Osteoblast (primary cell): ENCODE measurements around the gene NELL1. TPM values are rescaled to one million over a fixed set of nuclear protein-coding genes. Genes with fewer than 3 reads are reported as not detected.

ENCODE experiments used
- DNase-seq: peaks from one replicate; pipeline ENCODE4 v3.0.0; 2011; ENCODE audit warnings: low spot score, mixed read lengths; ENCODE audit not compliant: insufficient read length; ENCODE audit errors: missing footprints
- H2AFZ ChIP-seq: 2 replicates; pipeline ENCODE4 v1.6.0; 2011; ENCODE audit warnings: mild to moderate bottlenecking, low read length
- H3K27ac ChIP-seq: 2 replicates; pipeline ENCODE4 v1.5.1; 2011; ENCODE audit warnings: mild to moderate bottlenecking, low read depth, low read length, moderate library complexity
- H3K27me3 ChIP-seq: 2 replicates; pipeline ENCODE4 v1.6.0; 2012; ENCODE audit warnings: mild to moderate bottlenecking, control low read depth, inconsistent platforms, low read length, moderate library complexity; ENCODE audit not compliant: insufficient read depth
- H3K36me3 ChIP-seq: 2 replicates; pipeline ENCODE4 v1.5.1; 2011; ENCODE audit warnings: mild to moderate bottlenecking, low read length, control low read depth, moderate library complexity; ENCODE audit not compliant: insufficient read depth
- H3K4me1 ChIP-seq: 2 replicates; pipeline ENCODE4 v1.5.1; 2011; ENCODE audit warnings: mild to moderate bottlenecking, low read length, control low read depth, moderate library complexity; ENCODE audit not compliant: insufficient read depth
- H3K4me2 ChIP-seq: 2 replicates; pipeline ENCODE4 v1.6.0; 2011; ENCODE audit warnings: mild to moderate bottlenecking, low read length; ENCODE audit not compliant: insufficient read depth
- H3K4me3 ChIP-seq: fragments of 200-600 bp; sonication (generic); 3 replicates; pipeline ENCODE4 v1.5.1; 2012; ENCODE audit warnings: mild to moderate bottlenecking, low read length, inconsistent platforms; ENCODE audit not compliant: insufficient read depth
- H3K79me2 ChIP-seq: 2 replicates; pipeline ENCODE4 v1.6.0; 2012; ENCODE audit warnings: mild to moderate bottlenecking, low read length, control low read depth, inconsistent platforms; ENCODE audit not compliant: insufficient read depth
- H3K9me3 ChIP-seq: 2 replicates; pipeline ENCODE4 v1.5.1; 2011; ENCODE audit warnings: low read depth, low read length, control low read depth
- H4K20me1 ChIP-seq: 2 replicates; pipeline ENCODE4 v1.6.0; 2012; ENCODE audit warnings: mild to moderate bottlenecking, low read length, control low read depth; ENCODE audit not compliant: insufficient read depth
- total RNA-seq: library from RNA; depleted of rRNA; stranded (reverse); fragments of >200 nt; gene quantifications from 2 replicates; pipeline ENCODE4 v1.2.3, GENCODE V29; 2012
- TF ChIP-seq, protein P1 (sequence below): IDR thresholded peaks from 2 replicates; pipeline ENCODE4 v1.5.1; 2011; ENCODE audit warnings: mild to moderate bottlenecking, low read depth, low read length, moderate library complexity; ENCODE audit errors: extremely low read depth

The NELL1 gene
- total RNA-seq, 1 donor: not detected

- H3K27ac ChIP-seq: no peak overlapping the region
These were observed 19.4 kb downstream of the NELL1 start for GRCh38 chr11:20688761-20689160.

DNA sequence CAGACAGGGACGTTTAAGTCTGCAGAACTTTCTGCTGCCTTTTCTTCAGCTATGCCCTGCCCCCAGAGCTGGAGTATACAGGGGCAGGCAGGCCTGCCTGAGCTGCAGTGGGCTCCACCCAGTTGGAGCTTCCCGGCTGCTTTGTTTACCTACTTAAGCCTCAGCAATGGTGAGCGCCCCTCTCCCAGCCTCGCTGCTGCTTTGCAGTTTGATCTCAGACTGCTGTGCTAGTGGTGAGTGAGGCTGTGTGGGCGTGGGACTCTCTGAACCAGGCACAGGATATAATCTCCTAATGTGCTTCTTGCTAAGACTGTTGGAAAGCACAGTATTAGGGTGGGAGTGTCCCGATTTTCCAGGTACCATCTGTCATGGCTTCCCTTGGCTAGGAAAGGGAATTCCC lies 38.5 kb downstream of the NELL1 start:
- no peaks in the 10 kb centered on the region for H3K36me3 ChIP-seq
- no peaks in the 10 kb centered on the region for H3K27me3 ChIP-seq
- no peak overlapping the region for H3K27ac ChIP-seq
- no peaks in the 10 kb centered on the region for H4K20me1 ChIP-seq
- TF ChIP-seq, protein P1, sequence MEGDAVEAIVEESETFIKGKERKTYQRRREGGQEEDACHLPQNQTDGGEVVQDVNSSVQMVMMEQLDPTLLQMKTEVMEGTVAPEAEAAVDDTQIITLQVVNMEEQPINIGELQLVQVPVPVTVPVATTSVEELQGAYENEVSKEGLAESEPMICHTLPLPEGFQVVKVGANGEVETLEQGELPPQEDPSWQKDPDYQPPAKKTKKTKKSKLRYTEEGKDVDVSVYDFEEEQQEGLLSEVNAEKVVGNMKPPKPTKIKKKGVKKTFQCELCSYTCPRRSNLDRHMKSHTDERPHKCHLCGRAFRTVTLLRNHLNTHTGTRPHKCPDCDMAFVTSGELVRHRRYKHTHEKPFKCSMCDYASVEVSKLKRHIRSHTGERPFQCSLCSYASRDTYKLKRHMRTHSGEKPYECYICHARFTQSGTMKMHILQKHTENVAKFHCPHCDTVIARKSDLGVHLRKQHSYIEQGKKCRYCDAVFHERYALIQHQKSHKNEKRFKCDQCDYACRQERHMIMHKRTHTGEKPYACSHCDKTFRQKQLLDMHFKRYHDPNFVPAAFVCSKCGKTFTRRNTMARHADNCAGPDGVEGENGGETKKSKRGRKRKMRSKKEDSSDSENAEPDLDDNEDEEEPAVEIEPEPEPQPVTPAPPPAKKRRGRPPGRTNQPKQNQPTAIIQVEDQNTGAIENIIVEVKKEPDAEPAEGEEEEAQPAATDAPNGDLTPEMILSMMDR: no peak
- H3K4me1 ChIP-seq: no peaks in the 10 kb centered on the region
- no peak overlapping the region for H2AFZ ChIP-seq
- H3K79me2 ChIP-seq: no peaks in the 10 kb centered on the region
- no peak overlapping the region for H3K4me3 ChIP-seq
- H3K9me3 ChIP-seq: no peaks in the 10 kb centered on the region
- no peak overlapping the region for H3K4me2 ChIP-seq
- no peak for DNase-seq

More at GRCh38 chr11:20688761-20689160, 19.4 kb downstream of the NELL1 start:
- Histone ChIP-seq H3K4me3 (no peak overlapping the region), H4K20me1 (no peaks in the 10 kb centered on the region), H3K27me3 (no peaks in the 10 kb centered on the region), H2AFZ (no peak overlapping the region), H3K4me1 (no peaks in the 10 kb centered on the region), H3K79me2 (no peaks in the 10 kb centered on the region), H3K9me3 (no peaks in the 10 kb centered on the region), H3K36me3 (no peaks in the 10 kb centered on the region), H3K4me2 (no peak overlapping the region)
- TF ChIP-seq, protein P1: no peak
- no peak for DNase-seq

- H3K27me3 ChIP-seq: no peaks in the 10 kb centered on the region
- TF ChIP-seq, protein P1: no peak
- no peaks in the 10 kb centered on the region for H3K79me2 ChIP-seq
- H3K4me2 ChIP-seq: no peak overlapping the region
- no peak overlapping the region for H2AFZ ChIP-seq
- no peak overlapping the region for H3K4me3 ChIP-seq
- no peaks in the 10 kb centered on the region for H3K36me3 ChIP-seq
- no peak for DNase-seq
- no peaks in the 10 kb centered on the region for H3K4me1 ChIP-seq
- no peaks in the 10 kb centered on the region for H4K20me1 ChIP-seq
- H3K9me3 ChIP-seq: no peaks in the 10 kb centered on the region
- H3K27ac ChIP-seq: no peak overlapping the region
These were observed 43.5 kb downstream of the NELL1 start for GRCh38 chr11:20712912-20713311.

DNA sequence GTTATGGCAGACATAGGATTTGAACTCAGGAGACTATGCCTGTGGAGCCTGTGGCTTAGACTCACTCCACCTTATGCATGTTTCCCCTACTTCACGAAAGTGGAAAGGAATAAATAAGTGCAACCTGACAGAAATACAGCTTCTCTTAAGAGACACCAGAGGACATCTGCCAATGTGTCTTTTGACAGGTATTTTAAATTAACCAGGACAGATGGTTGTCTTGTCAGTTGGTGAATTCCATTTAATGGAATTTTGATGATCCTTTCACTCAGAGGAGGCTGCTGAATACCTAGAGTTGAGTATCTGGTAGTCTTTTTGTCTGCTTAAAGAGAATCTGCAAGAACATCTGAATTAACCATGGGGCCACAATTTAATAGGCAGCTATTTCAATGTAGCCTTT lies 46.1 kb downstream of the NELL1 start:
- Histone ChIP-seq H3K4me3 (no peak overlapping the region), H3K27me3 (no peaks in the 10 kb centered on the region), H2AFZ (no peak overlapping the region), H3K4me1 (no peaks in the 10 kb centered on the region), H3K9me3 (no peaks in the 10 kb centered on the region), H3K4me2 (no peak overlapping the region), H3K27ac (no peak overlapping the region), H3K79me2 (no peaks in the 10 kb centered on the region), H3K36me3 (no peaks in the 10 kb centered on the region), H4K20me1 (no peaks in the 10 kb centered on the region)
- DNase-seq: peak; percentile 53
- TF ChIP-seq, protein P1: no peak
